Measurements from ENCODE around the gene HSD17B1.

The HSD17B1 gene

DNA sequence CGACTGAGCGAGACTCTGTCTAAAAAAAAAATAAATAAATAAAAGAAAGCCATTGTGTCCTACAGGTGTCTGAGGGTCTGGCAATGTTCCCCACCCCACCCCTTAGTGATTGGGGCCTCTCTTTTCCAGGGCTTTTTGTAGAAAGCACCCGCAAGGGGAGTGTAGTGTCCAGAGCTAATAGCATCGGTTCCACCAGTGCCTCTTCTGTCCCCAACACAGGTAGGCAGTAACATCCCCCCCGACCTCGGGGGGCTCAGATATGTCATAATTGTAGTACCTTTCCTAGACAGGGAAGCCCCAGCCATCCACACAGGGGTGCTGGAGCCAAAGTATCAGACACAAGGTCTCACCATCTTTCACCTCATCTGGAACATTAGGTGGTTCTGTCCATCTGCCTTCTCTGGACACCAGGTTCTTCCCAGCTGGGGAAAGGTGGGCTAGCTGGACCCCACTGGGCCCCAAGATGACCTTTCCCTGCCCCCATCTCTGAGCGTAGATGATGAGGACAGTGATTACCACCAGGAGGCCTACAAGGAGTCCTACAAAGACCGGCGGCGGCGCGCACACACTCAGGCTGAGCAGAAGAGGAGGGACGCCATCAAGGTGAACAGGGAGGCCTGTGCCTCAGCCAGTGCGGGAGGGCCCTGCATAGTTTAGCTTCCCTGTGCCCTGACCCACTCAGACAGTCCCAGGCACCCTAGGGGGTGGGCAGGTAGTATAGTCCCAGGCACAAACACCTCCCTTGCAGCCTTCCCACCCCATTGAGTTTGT lies 15.8 kb downstream of the HSD17B1 start:
- DNase-seq, result no peak

GRCh38 chr17:42571435-42572225 lies 18.9 kb downstream of the HSD17B1 start:
- no peak for DNase-seq

DNA sequence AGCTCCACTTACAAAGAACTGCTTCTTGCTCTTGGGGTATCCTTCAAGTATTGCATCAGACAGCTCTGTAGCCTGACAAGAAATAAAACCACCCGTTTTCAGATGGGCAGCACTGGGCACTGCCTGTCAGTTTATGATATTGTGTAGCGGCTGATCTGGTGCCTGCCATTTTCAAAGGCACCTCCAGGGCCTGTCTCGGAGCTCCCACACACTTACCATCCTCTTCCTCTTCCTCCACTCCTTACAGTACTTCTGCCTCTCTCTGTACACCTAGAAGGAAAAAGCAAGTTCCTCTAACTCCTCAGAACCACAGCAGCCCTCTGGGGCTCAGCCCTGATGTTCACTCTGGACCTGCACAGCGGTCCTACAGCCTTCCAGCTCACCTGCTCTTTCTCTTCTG lies 20.4 kb downstream of the HSD17B1 start:
- DNase-seq, result no peak

- no peak for DNase-seq
Observed at GRCh38 chr17:42574463-42574862, 21.7 kb downstream of the HSD17B1 start.

DNA sequence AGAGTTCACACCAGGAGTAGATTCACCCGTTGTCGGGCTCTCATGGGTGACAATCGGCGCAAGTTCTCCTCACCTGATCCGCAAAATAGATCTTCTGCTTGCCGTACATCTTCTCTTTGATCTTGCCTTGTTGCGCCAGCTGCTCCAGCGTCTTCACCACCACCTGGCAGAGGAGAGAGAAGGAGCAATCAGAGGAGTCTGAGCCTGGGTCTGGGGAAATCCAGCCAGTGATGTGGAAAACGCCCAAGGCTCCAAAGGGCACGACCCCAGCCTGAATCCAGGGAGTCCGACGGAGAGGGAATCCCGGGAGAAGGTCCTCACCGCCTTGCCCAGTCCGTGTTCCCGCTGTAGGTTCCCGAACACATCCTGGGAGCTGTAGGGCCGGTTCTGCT lies 24.4 kb downstream of the HSD17B1 start:
- DNase-seq, result no peak

DNA sequence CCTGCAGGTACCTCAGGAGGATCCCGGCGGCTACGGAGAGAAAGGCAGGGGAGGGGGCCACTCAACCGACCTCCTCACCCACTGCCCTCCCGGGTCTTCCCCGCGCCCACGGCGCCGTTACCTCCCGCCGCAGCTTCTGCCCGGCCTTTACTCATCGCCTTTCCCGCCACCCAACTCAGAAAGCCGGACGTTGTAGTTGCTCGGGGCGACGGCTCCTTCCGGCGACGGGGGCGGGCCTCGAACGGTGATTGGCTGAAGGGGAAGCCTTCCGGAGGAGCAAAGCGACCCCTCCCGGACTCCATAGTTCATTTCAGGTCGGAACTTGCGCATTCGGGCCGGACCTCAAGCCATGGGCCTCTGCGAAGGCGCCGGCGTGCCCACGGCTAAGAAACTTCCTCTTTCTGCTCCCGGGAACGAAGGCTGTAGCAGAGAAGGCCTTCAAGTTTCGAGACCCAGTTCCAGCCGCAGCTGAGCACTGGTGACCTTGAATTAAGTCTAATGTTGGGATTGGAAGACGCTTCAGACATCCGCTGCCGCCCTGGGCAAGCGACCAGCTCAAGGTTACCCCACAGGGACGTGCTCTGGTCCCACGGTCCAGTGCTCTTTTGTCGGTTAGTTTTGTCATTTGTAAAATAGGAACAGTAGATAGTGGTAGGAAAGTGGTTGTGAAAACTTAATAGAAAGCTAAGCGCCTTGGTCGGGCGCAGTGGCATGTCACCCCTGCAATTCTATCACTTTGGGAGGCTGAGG lies 25.0 kb downstream of the HSD17B1 start, which contains the start of gene PSMC3IP:
Gene PSMC3IP, minus strand, starts transcription at position 198 of the 750 bp plus-strand sequence. Its CDS starts 43 bp downstream, at position 155.
- DNase-seq, result peak; percentile 93

- peak; percentile 49 for DNase-seq
Observed at GRCh38 chr17:42578282-42578869, 25.7 kb downstream of the HSD17B1 start.

DNA sequence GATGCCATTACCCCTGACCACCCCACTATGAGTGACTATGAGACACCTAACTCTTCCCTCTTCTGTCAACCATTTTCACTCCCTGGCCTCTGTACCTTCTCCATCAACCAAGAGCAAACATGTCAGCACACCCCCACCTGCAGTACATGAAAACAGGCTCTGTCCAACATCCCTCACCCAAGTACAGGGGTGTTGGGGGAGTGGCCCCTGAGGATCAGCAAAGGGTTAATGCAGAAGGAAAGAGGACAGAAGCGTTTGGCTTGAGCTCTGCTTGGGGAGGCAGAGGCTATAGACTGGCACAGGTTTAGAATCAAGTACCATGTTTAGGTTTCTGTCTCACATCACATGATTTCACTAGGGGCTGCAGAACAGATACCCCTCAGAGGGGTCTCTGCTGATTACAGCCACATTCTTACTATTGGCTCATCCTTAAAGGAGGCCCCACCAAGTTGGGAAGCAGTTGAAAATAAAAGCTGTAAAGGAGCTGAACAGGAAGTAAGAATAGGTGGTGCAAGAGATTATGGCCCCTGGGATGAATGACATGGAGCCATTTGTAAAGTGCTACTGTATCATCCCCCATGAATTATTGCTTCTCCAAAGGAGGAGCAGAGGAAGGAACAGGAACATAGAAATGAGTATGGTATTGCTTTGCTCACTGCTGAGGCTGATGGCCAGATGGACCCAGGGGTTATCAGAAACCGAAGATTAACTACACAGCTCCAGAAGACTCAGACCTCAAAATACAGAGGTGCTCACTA lies 27.2 kb downstream of the HSD17B1 start:
- DNase-seq, result no peak

GRCh38 chr17:42581744-42582270 lies 29.1 kb downstream of the HSD17B1 start:
- no peak for DNase-seq

DNA sequence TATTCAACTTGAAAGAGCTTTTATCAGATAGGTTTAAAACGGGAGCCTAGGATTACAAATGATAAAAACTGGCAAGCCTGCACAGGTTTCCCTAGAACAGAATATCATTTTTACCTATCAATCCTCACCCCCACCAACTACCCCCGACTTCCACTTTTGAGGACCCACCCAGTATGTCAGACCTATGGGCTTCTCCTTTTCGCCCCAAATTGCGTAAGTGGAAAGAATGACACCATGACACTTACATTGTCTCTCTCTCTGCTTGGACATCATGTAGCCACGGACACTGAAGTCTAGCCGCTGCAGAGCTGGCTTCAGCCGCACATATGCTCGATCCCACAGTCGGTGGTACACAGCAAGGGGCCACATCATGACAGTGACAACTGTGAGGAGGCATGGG lies 32.2 kb downstream of the HSD17B1 start:
- DNase-seq, result no peak

- no peak for DNase-seq
Observed at GRCh38 chr17:42585353-42585752, 32.6 kb downstream of the HSD17B1 start.

GRCh38 chr17:42586514-42587230 lies 33.9 kb downstream of the HSD17B1 start:
- no peak for DNase-seq

GRCh38 chr17:42590886-42591285 lies 38.2 kb downstream of the HSD17B1 start:
- DNase-seq, result no peak

GRCh38 chr17:42591411-42591810 lies 38.7 kb downstream of the HSD17B1 start:
- DNase-seq, result no peak

DNA sequence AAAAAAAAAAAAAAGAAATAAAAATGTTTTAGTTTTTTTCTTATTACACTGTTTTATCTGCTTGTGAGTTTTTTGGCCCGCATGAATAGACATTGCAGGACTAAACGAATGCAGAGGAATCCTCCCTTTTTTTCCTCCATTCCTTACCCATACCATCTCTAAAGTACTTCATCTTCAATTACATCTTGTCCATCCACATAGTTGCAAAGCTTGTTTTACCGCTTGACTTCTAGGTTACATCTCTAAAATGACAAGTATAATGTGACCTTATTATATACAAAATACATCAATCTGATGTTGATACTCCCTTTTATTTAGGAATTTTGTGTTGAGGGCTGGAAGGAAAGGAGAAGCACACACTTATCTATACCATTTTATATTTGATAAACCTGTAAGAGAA lies 43.7 kb downstream of the HSD17B1 start:
- no peak for DNase-seq

DNA sequence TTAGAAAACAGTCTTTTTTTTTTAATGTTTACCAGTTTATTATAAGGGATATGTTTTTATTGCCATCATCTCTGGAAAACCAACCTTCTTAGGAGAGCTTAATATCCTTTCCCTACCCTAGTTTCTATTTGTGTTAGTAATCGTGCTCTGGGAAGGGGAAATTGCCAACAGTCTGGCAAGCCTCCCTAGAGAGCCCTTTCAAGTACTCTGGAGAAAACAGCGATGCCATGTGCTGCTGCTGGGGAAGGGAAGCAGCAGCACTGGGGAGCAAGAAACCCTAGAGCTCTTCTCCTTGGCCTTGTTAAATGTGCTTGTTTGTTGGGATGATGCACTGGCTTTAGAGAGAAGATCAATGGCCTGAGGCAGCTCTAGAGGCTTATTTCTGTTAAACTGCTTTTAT lies 46.2 kb downstream of the HSD17B1 start:
- DNase-seq, result no peak

DNA sequence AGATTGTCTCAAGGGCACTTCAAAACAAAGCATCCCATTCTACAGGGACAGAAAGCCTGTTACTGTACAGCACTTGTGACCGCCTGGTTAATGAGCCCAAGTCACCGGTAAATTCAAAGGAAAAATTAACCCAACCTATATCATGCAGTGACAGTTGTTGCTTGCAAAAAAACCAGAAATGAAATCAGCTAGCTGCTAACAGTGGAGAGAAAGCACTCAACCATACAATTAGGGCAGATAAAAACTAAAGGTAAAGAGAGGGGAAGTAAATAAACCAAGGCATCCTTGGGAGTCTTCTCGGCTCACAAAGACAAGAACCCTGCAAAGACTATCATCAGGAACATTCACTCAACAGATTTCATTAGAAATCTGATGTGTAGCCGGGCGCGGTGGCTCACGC lies 50.6 kb downstream of the HSD17B1 start:
- DNase-seq, result no peak
